OCI-LY3 (cell line): Measurements from ENCODE around the gene GRIN2A.
A peak's percentile ranks its signal among the peaks of the same experiment; 100 is the strongest.

Experiments
- H2AFZ ChIP-seq: fragments of 200-600, 300-600 bp; shearing (Covaris generic); 2 replicates; pipeline ENCODE4 v1.6.0; 2014; ENCODE audit warnings: antibody characterized with exemption, low read depth, low read length
- H3K27ac ChIP-seq: fragments of 200-600, 300-600 bp; sonication (generic); 2 replicates; pipeline ENCODE4 v1.5.1; 2014; ENCODE audit warnings: mild to moderate bottlenecking, low read length, moderate library complexity, mixed read lengths
- H3K27me3 ChIP-seq: fragments of 200-600, 300-600 bp; sonication (generic); 2 replicates; pipeline ENCODE4 v1.6.1; 2014; ENCODE audit warnings: low read depth, low read length, mixed read lengths
- H3K36me3 ChIP-seq: fragments of 200-600, 300-600 bp; sonication (generic); replicated peaks from 2 replicates; pipeline ENCODE3; 2014; ENCODE audit warnings: low read depth, low read length, mixed read lengths
- H3K4me1 ChIP-seq: fragments of 300-600, 200-600 bp; sonication (generic); 2 replicates; pipeline ENCODE4 v1.6.1; 2014; ENCODE audit warnings: low read length, mixed read lengths
- H3K4me2 ChIP-seq: fragments of 200-600, 300-600 bp; sonication (generic); 2 replicates; pipeline ENCODE4 v1.6.1; 2014; ENCODE audit warnings: low read length, mixed read lengths
- H3K4me3 ChIP-seq: fragments of 300-600, 200-600 bp; sonication (generic); 2 replicates; pipeline ENCODE4 v1.5.1; 2014; ENCODE audit warnings: antibody characterized with exemption, mild to moderate bottlenecking, low read length, moderate library complexity
- H3K79me2 ChIP-seq: fragments of 300-600, 200-600 bp; shearing (Covaris generic); 2 replicates; pipeline ENCODE4 v1.6.1; 2014; ENCODE audit warnings: mild to moderate bottlenecking, low read length, mixed read lengths
- H3K9ac ChIP-seq: fragments of 300-600, 200-600 bp; shearing (Covaris generic); 2 replicates; pipeline ENCODE4 v1.6.0; 2014; ENCODE audit warnings: mild to moderate bottlenecking, low read length, moderate library complexity
- H3K9me3 ChIP-seq: fragments of 200-600, 300-600 bp; shearing (Covaris generic); 2 replicates; pipeline ENCODE4 v1.6.1; 2014; ENCODE audit warnings: low read length, mixed read lengths; ENCODE audit not compliant: insufficient read depth
- H4K20me1 ChIP-seq: fragments of 200-600, 300-600 bp; sonication (generic); 2 replicates; pipeline ENCODE4 v1.6.1; 2016; ENCODE audit warnings: low read length, mixed read lengths; ENCODE audit not compliant: insufficient read depth
- CTCF ChIP-seq: fragments of 200-600, 300-600 bp; sonication (generic); IDR thresholded peaks from 2 replicates; pipeline ENCODE4 v1.5.1; 2014; ENCODE audit warnings: antibody characterized with exemption, low read length, low read depth
- EZH2phosphoT487 ChIP-seq: fragments of 200-600 bp; shearing (Covaris generic); IDR thresholded peaks from 2 replicates; pipeline ENCODE4 v1.6.1; 2018; ENCODE audit warnings: antibody characterized with exemption, mixed run types, low read depth

The GRIN2A gene

GRCh38 chr16:10206865-10207264, 24.6 kb upstream of the GRIN2A start:
- no peak for TF ChIP-seq EZH2phosphoT487
- TF ChIP-seq CTCF, result no peak
- no peak overlapping the region for H3K4me3 ChIP-seq
- H3K9ac ChIP-seq, result no peak overlapping the region
- no peaks in the 10 kb centered on the region for H3K4me1 ChIP-seq
- no peaks in the 10 kb centered on the region for H3K27me3 ChIP-seq
- H4K20me1 ChIP-seq, result no peaks in the 10 kb centered on the region
- H2AFZ ChIP-seq, result no peak overlapping the region
- no peak overlapping the region for H3K27ac ChIP-seq
- H3K79me2 ChIP-seq, result no peaks in the 10 kb centered on the region
- no peaks in the 10 kb centered on the region for H3K36me3 ChIP-seq
- H3K9me3 ChIP-seq, result no peaks in the 10 kb centered on the region; the same call in 1 of the 2 replicates
- no peak overlapping the region for H3K4me2 ChIP-seq

GRCh38 chr16:10206215-10206614, 24.0 kb upstream of the GRIN2A start:
- H3K36me3 ChIP-seq, result no peaks in the 10 kb centered on the region
- no peaks in the 10 kb centered on the region for H3K4me1 ChIP-seq
- no peak overlapping the region for H3K4me3 ChIP-seq
- H3K79me2 ChIP-seq, result no peaks in the 10 kb centered on the region
- no peak overlapping the region for H3K4me2 ChIP-seq
- no peaks in the 10 kb centered on the region for H4K20me1 ChIP-seq
- H2AFZ ChIP-seq, result no peak overlapping the region
- H3K27ac ChIP-seq, result no peak overlapping the region
- H3K9ac ChIP-seq, result no peak overlapping the region
- no peak for TF ChIP-seq CTCF
- no peak for TF ChIP-seq EZH2phosphoT487
- H3K27me3 ChIP-seq, result no peaks in the 10 kb centered on the region
- no peaks in the 10 kb centered on the region; the same call in 1 of the 2 replicates for H3K9me3 ChIP-seq

- no peaks in the 10 kb centered on the region for H3K79me2 ChIP-seq
- no peak overlapping the region for H3K4me2 ChIP-seq
- H3K4me3 ChIP-seq, result no peak overlapping the region
- H3K4me1 ChIP-seq, result no peaks in the 10 kb centered on the region
- TF ChIP-seq CTCF (no peak), EZH2phosphoT487 (no peak)
- H3K27ac ChIP-seq, result no peak overlapping the region
- no peaks in the 10 kb centered on the region; the same call in 1 of the 2 replicates for H3K9me3 ChIP-seq
- no peak overlapping the region for H3K9ac ChIP-seq
- H3K36me3 ChIP-seq, result no peaks in the 10 kb centered on the region
- no peak overlapping the region for H2AFZ ChIP-seq
- no peaks in the 10 kb centered on the region for H4K20me1 ChIP-seq
- no peaks in the 10 kb centered on the region for H3K27me3 ChIP-seq
Measured at GRCh38 chr16:10205688-10206087, 23.5 kb upstream of the GRIN2A start.

- Histone ChIP-seq H4K20me1 (no peaks in the 10 kb centered on the region), H3K9ac (no peak overlapping the region), H3K9me3 (no peaks in the 10 kb centered on the region; the same call in 1 of the 2 replicates), H3K27ac (no peak overlapping the region), H3K4me3 (no peak overlapping the region), H3K79me2 (no peaks in the 10 kb centered on the region), H3K36me3 (no peaks in the 10 kb centered on the region), H2AFZ (no peak overlapping the region), H3K4me1 (no peaks in the 10 kb centered on the region), H3K27me3 (no peaks in the 10 kb centered on the region), H3K4me2 (no peak overlapping the region)
- no peak for TF ChIP-seq EZH2phosphoT487
- peak; percentile 26 for TF ChIP-seq CTCF
Measured at GRCh38 chr16:10202649-10203048, 20.4 kb upstream of the GRIN2A start.
